HAP-1 (cell line): ENCODE results near the gene PRKCQ.

Source experiments
- DNase-seq, 2 experiments: peaks; one replicate each; pipeline ENCODE4 v3.0.0-alpha.2; 2016 to 2020; ENCODE audit warnings: low spot score in 2 of 2
- H3K27me3 ChIP-seq: fragments of 250-450 bp; sonication (Bioruptor Pico); 2 replicates; pipeline ENCODE4 v1.5.1; 2020; ENCODE audit warnings: low read depth, mild to moderate bottlenecking, moderate library complexity
- H3K36me3 ChIP-seq: fragments of 250-450 bp; sonication (Bioruptor Pico); replicated peaks from 2 replicates; pipeline ENCODE4 v1.5.1; 2020; ENCODE audit warnings: mild to moderate bottlenecking
- H3K4me1 ChIP-seq: fragments of 250-450 bp; sonication (Bioruptor Pico); 2 replicates; pipeline ENCODE4 v1.5.1; 2020; ENCODE audit warnings: mild to moderate bottlenecking
- H3K4me3 ChIP-seq: fragments of 250-450 bp; sonication (Bioruptor Pico); 2 replicates; pipeline ENCODE4 v1.5.1; 2020; ENCODE audit warnings: mild to moderate bottlenecking, moderate library complexity
- H3K9me3 ChIP-seq: fragments of 250-450 bp; sonication (Bioruptor Pico); 2 replicates; pipeline ENCODE4 v1.5.1; 2020; ENCODE audit warnings: mild to moderate bottlenecking, moderate library complexity
- in situ Hi-C: fragments of 300-500 bp; cut with MboI; formaldehyde crosslinking; loops from 3 replicates; pipeline ENCODE4 v1.14.3; 2020; ENCODE audit warnings: low sequenced_read_pairs, inconsistent platforms, mixed read lengths

Gene PRKCQ

GRCh38 chr10:6574664-6575176 is 5.4 kb downstream of the PRKCQ start:
- H3K9me3 ChIP-seq, result no peaks in the 10 kb centered on the region
- no peak for DNase-seq
- H3K36me3 ChIP-seq, result no peaks in the 10 kb centered on the region
- in situ Hi-C loops, result no loop called here
- H3K4me1 ChIP-seq, result peaks cover 7% of the 10 kb centered on the region
- peaks cover 74% of the 10 kb centered on the region for H3K27me3 ChIP-seq
- no peak overlapping the region for H3K4me3 ChIP-seq

DNA sequence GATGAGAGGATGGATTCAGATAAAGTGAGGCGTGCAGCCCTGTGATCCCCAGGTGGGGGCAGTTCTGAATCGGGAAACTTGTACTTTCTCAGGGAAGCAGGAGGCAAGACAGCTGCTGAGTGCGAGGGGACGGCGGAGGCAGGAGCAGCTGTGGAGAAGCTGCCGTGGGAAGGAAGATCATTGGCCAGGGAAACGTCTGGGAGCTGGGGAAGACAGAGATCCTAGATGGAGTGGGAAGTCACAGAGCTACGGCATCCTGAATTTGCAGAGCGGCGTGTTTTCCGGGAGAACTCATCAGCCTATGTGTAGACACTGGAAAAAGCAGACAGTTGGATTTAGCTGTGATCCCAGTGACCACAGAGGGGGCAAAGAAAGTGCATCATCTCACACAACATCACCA is 9.2 kb downstream of the PRKCQ start:
- H3K4me1 ChIP-seq, result 0 out of 2 replicates have a peak, but pooled peaks cover under 1% of the 10 kb centered on the region

GRCh38 chr10:6569259-6569658 is 10.8 kb downstream of the PRKCQ start:
- peaks cover 79% of the 10 kb centered on the region for H3K27me3 ChIP-seq
- in situ Hi-C loops, result no loop called here

More for the DNA sequence above, 9.2 kb downstream of the PRKCQ start:
- H3K27me3 ChIP-seq, result peaks cover 73% of the 10 kb centered on the region
- in situ Hi-C loops, result no loop called here
- no peak overlapping the region for H3K4me3 ChIP-seq
- no peak for DNase-seq
- no peaks in the 10 kb centered on the region for H3K9me3 ChIP-seq
- no peaks in the 10 kb centered on the region for H3K36me3 ChIP-seq

GRCh38 chr10:6567884-6568283 is 12.2 kb downstream of the PRKCQ start:
- Histone ChIP-seq H3K36me3 (no peaks in the 10 kb centered on the region), H3K4me1 (0 out of 2 replicates have a peak, but pooled peaks cover 4% of the 10 kb centered on the region), H3K27me3 (peaks cover 76% of the 10 kb centered on the region), H3K9me3 (no peaks in the 10 kb centered on the region), H3K4me3 (no peak overlapping the region)
- in situ Hi-C loops, result no loop called here
- DNase-seq, result no peak

More at GRCh38 chr10:6569259-6569658, 10.8 kb downstream of the PRKCQ start:
- Histone ChIP-seq H3K4me1 (0 out of 2 replicates have a peak, but pooled peaks cover 4% of the 10 kb centered on the region), H3K36me3 (no peaks in the 10 kb centered on the region), H3K4me3 (no peak overlapping the region), H3K9me3 (no peaks in the 10 kb centered on the region)
- no peak for DNase-seq

- H3K4me3 ChIP-seq, result no peak overlapping the region
- 0 out of 2 replicates have a peak, but pooled peaks cover 4% of the 10 kb centered on the region for H3K4me1 ChIP-seq
- no peaks in the 10 kb centered on the region for H3K9me3 ChIP-seq
- no peaks in the 10 kb centered on the region for H3K36me3 ChIP-seq
- H3K27me3 ChIP-seq, result peaks cover 77% of the 10 kb centered on the region
- DNase-seq, result no peak
- in situ Hi-C loops, result no loop called here
Observed at GRCh38 chr10:6567203-6567703, 12.8 kb downstream of the PRKCQ start.

- H3K36me3 ChIP-seq, result no peaks in the 10 kb centered on the region
- H3K9me3 ChIP-seq, result no peaks in the 10 kb centered on the region
- H3K27me3 ChIP-seq, result peaks cover 73% of the 10 kb centered on the region
- no peak for DNase-seq
- 0 out of 2 replicates have a peak, but pooled peaks cover 4% of the 10 kb centered on the region for H3K4me1 ChIP-seq
- in situ Hi-C loops, result no loop called here
- no peak overlapping the region for H3K4me3 ChIP-seq
Observed at GRCh38 chr10:6565588-6565987, 14.5 kb downstream of the PRKCQ start.

DNA sequence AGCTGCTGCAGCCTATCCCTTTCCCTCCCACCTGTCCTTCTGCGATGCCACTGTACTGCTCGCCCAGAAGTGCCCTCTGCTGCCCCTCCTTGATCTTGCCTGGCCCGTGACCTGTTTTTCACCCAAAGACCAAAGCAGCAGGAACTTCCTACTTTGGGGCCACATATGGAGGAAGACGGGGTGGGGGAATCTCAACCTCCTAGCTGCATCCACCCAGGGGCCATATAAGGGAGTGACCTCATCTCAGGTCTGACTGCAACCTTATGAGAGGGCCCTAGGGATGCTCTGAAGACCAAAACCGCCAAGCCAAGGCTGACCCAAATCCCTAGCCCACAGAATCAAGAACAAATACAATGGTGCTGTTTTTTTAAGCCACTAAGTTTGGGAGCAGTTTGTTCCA is 15.7 kb downstream of the PRKCQ start:
- no peak overlapping the region for H3K4me3 ChIP-seq
- in situ Hi-C loops, result no loop called here
- 0 out of 2 replicates have a peak, but pooled peaks cover 4% of the 10 kb centered on the region for H3K4me1 ChIP-seq
- no peaks in the 10 kb centered on the region for H3K36me3 ChIP-seq
- H3K27me3 ChIP-seq, result peaks cover 70% of the 10 kb centered on the region
- no peak for DNase-seq
- no peaks in the 10 kb centered on the region for H3K9me3 ChIP-seq

DNA sequence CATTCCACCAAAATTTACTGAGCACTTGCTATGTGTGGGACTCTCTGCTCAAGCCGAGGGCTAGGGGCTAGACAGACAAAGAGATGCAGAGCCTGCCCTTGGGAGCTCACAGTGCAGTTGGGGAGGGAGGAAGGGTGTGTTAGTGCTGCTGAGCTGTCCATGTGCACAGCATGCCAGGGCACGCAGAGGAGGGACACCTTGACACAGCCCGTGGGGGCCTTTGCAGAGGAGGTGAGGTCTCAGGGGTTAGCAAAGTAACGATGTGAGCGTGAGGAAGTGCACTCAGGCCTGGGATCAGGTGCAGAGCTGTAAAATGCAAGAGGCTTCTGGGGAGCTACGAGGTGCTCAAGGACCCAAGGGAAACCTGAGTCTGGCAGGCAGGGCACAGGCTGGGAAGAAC is 16.3 kb downstream of the PRKCQ start:
- H3K36me3 ChIP-seq, result no peaks in the 10 kb centered on the region
- H3K27me3 ChIP-seq, result peaks cover 65% of the 10 kb centered on the region
- no peak for DNase-seq
- no peaks in the 10 kb centered on the region for H3K9me3 ChIP-seq
- in situ Hi-C loops, result no loop called here
- 0 out of 2 replicates have a peak, but pooled peaks cover 4% of the 10 kb centered on the region for H3K4me1 ChIP-seq
- H3K4me3 ChIP-seq, result no peak overlapping the region

GRCh38 chr10:6563075-6563474 is 17.0 kb downstream of the PRKCQ start:
- DNase-seq, result no peak
- peaks cover 66% of the 10 kb centered on the region for H3K27me3 ChIP-seq
- in situ Hi-C loops, result no loop called here
- H3K4me3 ChIP-seq, result no peak overlapping the region
- H3K9me3 ChIP-seq, result no peaks in the 10 kb centered on the region
- H3K36me3 ChIP-seq, result no peaks in the 10 kb centered on the region
- 0 out of 2 replicates have a peak, but pooled peaks cover 4% of the 10 kb centered on the region for H3K4me1 ChIP-seq

GRCh38 chr10:6562221-6562620 is 17.9 kb downstream of the PRKCQ start:
- Histone ChIP-seq H3K27me3 (peaks cover 60% of the 10 kb centered on the region), H3K36me3 (no peaks in the 10 kb centered on the region), H3K4me3 (no peak overlapping the region), H3K4me1 (0 out of 2 replicates have a peak, but pooled peaks cover 4% of the 10 kb centered on the region), H3K9me3 (no peaks in the 10 kb centered on the region)
- in situ Hi-C loops, result no loop called here
- DNase-seq, result no peak

DNA sequence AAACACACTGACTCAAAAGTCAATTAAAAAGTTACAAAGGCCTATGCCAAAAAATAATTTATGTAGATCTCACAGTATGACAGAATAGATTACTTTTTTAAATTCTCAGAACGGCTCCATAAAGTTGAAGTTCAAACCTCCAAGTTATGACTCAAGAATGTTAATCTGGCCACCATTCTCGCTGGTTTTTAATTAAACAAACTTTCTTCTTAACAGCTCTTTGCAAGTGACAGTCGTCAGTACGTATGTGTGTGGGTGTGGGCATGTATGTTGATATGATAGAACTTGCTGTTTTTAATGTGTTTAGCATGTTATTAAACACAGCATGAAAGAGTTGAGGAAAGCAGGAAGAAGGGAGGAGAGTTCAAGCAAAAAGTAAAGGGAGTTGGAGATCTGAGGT is 18.5 kb downstream of the PRKCQ start:
- Histone ChIP-seq H3K4me1 (0 out of 2 replicates have a peak, but pooled peaks cover 4% of the 10 kb centered on the region), H3K36me3 (no peaks in the 10 kb centered on the region), H3K4me3 (no peak overlapping the region), H3K9me3 (no peaks in the 10 kb centered on the region), H3K27me3 (peaks cover 53% of the 10 kb centered on the region)
- in situ Hi-C loops, result no loop called here
- no peak for DNase-seq

- Histone ChIP-seq H3K27me3 (peaks cover 30% of the 10 kb centered on the region), H3K4me1 (no peaks in the 10 kb centered on the region), H3K36me3 (no peaks in the 10 kb centered on the region), H3K9me3 (no peaks in the 10 kb centered on the region), H3K4me3 (no peak overlapping the region)
- DNase-seq, result no peak
- in situ Hi-C loops, result no loop called here
Observed at GRCh38 chr10:6558759-6559461, 21.2 kb downstream of the PRKCQ start.

- Histone ChIP-seq H3K36me3 (no peaks in the 10 kb centered on the region), H3K4me1 (no peaks in the 10 kb centered on the region), H3K27me3 (peaks cover 27% of the 10 kb centered on the region), H3K9me3 (no peaks in the 10 kb centered on the region), H3K4me3 (no peak overlapping the region)
- no peak for DNase-seq
- in situ Hi-C loops, result no loop called here
Observed at GRCh38 chr10:6558272-6558671, 21.8 kb downstream of the PRKCQ start.

- H3K4me3 ChIP-seq, result no peak overlapping the region
- H3K4me1 ChIP-seq, result no peaks in the 10 kb centered on the region
- no peak for DNase-seq
- in situ Hi-C loops, result no loop called here
- H3K27me3 ChIP-seq, result peaks cover 4% of the 10 kb centered on the region
- H3K9me3 ChIP-seq, result no peaks in the 10 kb centered on the region
- no peaks in the 10 kb centered on the region for H3K36me3 ChIP-seq
Observed at GRCh38 chr10:6553937-6554336, 26.1 kb downstream of the PRKCQ start.
